GM18505 (cell line): ENCODE measurements around the gene THG1L.
A peak's percentile ranks its signal among the peaks of the same experiment; 100 is the strongest.
"Not testable (repeated sequence)": the region's sequence is repeated elsewhere in the genome, so short reads cannot be mapped to it uniquely, and the experiment has no call there.

ENCODE experiments used
- ATAC-seq: cut with Tn5 transposase; IDR thresholded peaks from one replicate; pipeline ENCODE4 v1.9.1; 2021; ENCODE audit not compliant: unreplicated experiment
- POLR2A ChIP-seq: IDR thresholded peaks from 4 replicates; pipeline ENCODE4 v1.6.1; 2011; ENCODE audit warnings: borderline replicate concordance; ENCODE audit not compliant: insufficient read depth, insufficient read length; ENCODE audit errors: extremely low read depth

The THG1L gene

DNA sequence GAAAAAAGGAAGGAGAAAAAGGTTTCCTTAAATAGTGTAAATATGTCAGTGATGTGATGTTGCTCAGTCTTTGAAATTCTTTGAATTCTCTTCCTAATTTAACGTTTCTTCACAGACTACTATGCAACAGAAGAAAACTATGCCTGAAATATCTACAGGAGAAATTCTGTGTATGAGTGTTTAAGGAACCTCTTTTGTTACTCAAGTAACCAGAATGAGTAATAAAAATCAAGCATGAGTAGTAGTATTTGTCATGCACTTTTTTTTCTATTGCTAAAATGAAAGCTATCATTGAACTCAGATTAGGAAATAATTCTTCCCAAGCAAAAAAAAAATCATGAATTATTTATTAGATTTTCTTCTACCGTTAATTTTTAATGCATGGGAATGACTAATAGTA lies 20.3 kb upstream of the THG1L start:
- no peak for TF ChIP-seq POLR2A
- no peak for ATAC-seq

GRCh38 chr5:157713830-157714595 lies 17.2 kb upstream of the THG1L start:
- no peak for ATAC-seq

DNA sequence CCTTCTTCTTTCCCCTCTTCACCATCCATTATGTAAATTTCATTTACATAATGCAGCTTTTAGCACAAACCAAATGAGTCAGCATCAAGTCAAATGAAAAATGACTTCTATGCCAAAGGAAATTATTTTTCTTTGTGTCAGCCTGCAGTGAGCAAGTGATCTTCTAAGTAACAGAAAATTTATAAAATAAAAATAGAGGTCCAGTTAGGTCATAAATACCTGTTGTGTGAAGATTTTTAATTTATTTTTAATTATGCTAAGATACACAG lies 16.7 kb upstream of the THG1L start:
- no peak for ATAC-seq
- no peak for TF ChIP-seq POLR2A

More at GRCh38 chr5:157713830-157714595, 17.2 kb upstream of the THG1L start:
- TF ChIP-seq POLR2A, result no peak

DNA sequence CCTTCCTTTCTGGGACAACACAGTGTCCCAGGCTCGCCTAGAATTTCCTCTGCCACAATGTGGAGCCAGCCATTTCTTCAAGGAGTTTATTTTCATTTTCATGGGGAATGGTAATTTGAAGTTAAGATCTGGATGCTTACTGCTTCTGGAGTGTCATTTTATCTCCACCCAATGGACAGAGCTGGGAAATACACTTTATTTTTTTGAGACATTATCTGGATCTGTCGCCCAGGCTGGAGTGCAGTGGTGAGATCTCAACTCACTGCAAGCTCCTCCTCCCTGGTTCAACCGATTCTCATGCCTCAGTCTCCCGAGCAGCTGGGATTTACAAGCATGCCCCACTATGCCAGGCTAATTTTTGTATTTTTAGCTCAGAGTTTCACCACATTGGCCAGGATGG lies 12.7 kb upstream of the THG1L start:
- no peak for ATAC-seq
- TF ChIP-seq POLR2A, result no peak

DNA sequence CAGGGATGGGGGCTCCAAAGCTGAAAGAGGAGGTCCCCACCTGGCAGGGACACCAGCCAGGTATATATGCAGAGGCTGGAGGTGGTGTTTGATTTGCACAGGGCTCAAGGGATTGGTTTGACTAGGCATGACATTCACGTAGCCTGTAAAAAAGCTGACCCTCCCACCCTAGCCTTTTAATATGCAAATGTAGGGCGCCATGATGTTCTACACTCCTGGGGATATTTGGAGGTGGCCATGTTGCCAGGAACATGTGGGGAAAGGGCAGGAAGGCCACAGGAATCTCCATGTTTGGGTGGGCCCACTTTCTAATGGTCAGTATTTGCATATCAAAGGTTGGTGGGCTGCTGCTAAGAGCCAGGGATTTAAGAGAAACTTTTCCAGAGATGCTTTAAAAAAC lies 12.0 kb upstream of the THG1L start:
- TF ChIP-seq POLR2A, result no peak
- no peak for ATAC-seq

DNA sequence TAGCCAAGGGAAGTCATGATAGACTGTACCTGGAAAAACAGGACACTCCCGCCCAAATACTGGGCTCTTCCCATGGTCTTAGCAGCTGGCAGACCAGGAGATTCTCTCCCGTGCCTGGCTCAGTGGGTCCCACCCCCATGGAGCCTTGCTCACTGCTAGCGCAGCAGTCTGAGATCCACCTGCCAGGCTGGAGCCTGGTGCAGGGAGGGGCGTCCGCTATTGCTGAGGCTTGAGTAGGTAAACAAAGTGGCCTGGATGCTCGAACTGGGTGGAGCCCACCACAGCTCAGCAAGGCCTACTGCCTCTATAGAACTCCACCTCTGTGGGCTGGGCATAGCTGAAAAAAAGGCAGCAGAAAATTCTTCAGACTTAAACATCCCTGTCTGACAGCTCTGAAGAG lies 10.1 kb upstream of the THG1L start:
- no peak for ATAC-seq
- no peak for TF ChIP-seq POLR2A

GRCh38 chr5:157722895-157723294 lies 8.3 kb upstream of the THG1L start:
- ATAC-seq, result not testable (repeated sequence)

DNA sequence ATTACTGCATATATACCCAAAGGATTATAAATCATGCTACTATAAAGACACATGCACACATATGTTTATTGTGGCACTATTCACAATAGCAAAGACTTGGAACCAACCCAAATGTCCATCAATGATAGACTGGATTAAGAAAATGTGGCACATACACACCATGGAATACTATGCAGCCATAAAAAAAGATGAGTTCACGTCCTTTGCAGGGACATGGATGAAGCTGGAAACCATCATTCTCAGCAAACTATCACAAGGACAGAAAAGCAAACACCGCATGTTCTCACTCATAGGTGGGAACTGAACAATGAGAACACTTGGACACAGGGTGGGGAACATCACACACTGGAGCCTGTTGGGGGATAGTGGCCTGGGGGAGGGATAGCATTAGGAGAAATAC lies 4.6 kb upstream of the THG1L start:
- ATAC-seq, result not testable (repeated sequence)

DNA sequence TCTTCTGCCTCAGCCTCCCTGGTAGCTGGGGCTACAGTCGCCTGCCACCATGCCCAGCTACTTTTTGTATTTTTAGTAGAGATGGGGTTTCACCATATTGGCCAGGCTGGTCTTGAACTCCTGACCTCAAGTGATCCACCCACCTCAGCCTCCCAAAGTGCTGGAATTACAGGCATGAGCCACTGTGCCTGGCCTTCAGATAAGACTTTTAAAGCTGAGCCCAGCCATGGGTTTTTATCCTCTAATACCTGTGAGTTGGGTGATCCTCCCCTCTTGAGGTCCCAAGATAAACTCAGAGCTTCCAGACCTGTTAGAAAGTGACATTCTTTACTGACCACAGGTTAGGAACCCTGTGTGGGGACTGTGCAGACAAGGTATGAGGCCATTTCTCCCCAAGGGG lies 3.4 kb upstream of the THG1L start:
- not testable (repeated sequence) for ATAC-seq

- ATAC-seq, result peak; percentile 58
- no peak for TF ChIP-seq POLR2A
Observed at GRCh38 chr5:157729858-157730257, 1.4 kb upstream of the THG1L start.

GRCh38 chr5:157730900-157731271 lies 334 bp upstream of the THG1L start:
- no peak for ATAC-seq

GRCh38 chr5:157732130-157732514 lies 902 bp downstream of the THG1L start:
- no peak for TF ChIP-seq POLR2A
- no peak for ATAC-seq

More at GRCh38 chr5:157730900-157731271, 334 bp upstream of the THG1L start:
- TF ChIP-seq POLR2A, result no peak

- no peak for TF ChIP-seq POLR2A
- no peak for ATAC-seq
Observed at GRCh38 chr5:157732596-157733262, 1.5 kb downstream of the THG1L start.

DNA sequence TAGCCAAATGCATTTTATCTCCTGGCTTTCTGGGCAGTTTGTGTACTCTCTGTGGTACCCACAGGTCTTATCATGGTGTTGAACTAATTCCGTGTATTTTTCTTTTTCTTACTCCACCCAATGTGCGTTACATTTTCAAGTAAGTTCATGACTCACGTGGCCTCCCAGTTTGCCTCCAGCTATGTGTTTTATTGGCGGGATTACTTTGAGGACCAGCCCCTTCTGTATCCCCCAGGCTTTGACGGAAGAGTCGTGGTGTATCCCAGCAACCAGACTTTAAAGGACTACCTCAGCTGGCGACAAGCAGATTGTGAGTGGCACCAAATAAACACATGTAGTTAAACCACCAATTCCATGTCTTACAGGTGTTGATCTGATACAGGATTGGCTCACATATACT lies 3.2 kb downstream of the THG1L start:
- TF ChIP-seq POLR2A, result no peak
- ATAC-seq, result no peak

- no peak for ATAC-seq
- no peak for TF ChIP-seq POLR2A
Observed at GRCh38 chr5:157735991-157736390, 4.8 kb downstream of the THG1L start.
